Measurements from ENCODE around the gene IL15RA. TPM values are rescaled to one million over a fixed set of nuclear protein-coding genes. Genes with fewer than 3 reads are reported as not detected.

IL15RA gene
- total and polyA plus RNA-seq, 7 donors = 7.9 to 13.1 (median 9.6) TPM

GRCh38 chr10:6018422-6018821 lies 41.1 kb upstream of the IL15RA start:
- DNase-seq (no peak), ATAC-seq (no peak)
- no peaks in the 10 kb centered on the region for H3K36me3 ChIP-seq (ENCODE audit: insufficient read depth in 1 of 2, low read depth in 1 of 2)
- H3K4me1 ChIP-seq = no peaks in the 10 kb centered on the region
- no peaks in the 10 kb centered on the region for H3K27me3 ChIP-seq (ENCODE audit: insufficient read depth in 3 of 3, low read length in 2 of 3)
- WGBS, 3 donors = 59 to 76% (median 76%) methylated on average over 5 of the region's 5 CpGs
- H3K27ac ChIP-seq = no peak overlapping the region
- no peak overlapping the region for H3K4me3 ChIP-seq
- no peaks in the 10 kb centered on the region for H3K9me3 ChIP-seq
- no peak for TF ChIP-seq CTCF (IDR thresholded peaks at IDR 0.05)
- intact Hi-C loops (cut with DNase I) = loop anchor here (5.0 kb wide), 2 partner anchors 64 to 384 kb away; no protein-coding TSS in a partner anchor

DNA sequence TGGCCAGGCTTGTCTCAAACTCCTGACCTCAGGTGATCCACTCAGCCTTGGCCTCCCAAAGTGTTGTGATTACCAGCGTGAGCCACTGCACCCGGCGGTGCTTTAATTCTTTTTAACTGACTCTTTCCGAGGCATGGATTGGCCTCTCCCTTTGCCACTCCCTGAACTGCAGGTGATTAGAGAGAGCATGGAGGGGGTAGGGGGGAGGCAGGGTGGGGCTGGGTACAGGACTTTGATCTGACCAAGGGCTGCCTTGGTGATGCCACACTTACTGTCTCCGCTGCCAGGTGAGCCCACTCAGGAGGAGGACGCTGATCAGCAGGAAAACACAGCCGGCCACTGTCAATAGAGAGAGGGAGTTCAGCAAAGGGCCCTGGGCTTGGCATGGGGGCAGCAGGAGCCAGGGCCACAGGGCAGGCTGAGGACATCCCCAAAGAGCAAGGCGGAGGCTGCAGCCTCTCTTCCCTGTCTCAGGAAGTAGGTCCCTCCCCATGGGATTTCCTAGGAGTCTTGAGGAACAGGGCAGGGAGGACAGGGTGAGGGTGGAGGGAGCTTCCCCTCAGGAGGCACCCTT lies 40.5 kb upstream of the IL15RA start:
- no peaks in the 10 kb centered on the region for H3K27me3 ChIP-seq (ENCODE audit: insufficient read depth in 3 of 3, low read length in 2 of 3)
- H3K27ac ChIP-seq = no peak overlapping the region
- WGBS, 3 donors = 81 to 88% (median 87%) methylated on average over 8 of the region's 8 CpGs
- H3K36me3 ChIP-seq (ENCODE audit: insufficient read depth in 1 of 2, low read depth in 1 of 2) = no peaks in the 10 kb centered on the region
- no peaks in the 10 kb centered on the region for H3K4me1 ChIP-seq
- no peak for DNase-seq
- H3K9me3 ChIP-seq = no peaks in the 10 kb centered on the region
- intact Hi-C loops (cut with DNase I) = loop anchor here (5.0 kb wide), 2 partner anchors 64 to 384 kb away; no protein-coding TSS in a partner anchor
- no peak overlapping the region for H3K4me3 ChIP-seq
- ATAC-seq = peak in 1 of 4 donors; percentile 6
- no peak for TF ChIP-seq CTCF (IDR thresholded peaks at IDR 0.05)

DNA sequence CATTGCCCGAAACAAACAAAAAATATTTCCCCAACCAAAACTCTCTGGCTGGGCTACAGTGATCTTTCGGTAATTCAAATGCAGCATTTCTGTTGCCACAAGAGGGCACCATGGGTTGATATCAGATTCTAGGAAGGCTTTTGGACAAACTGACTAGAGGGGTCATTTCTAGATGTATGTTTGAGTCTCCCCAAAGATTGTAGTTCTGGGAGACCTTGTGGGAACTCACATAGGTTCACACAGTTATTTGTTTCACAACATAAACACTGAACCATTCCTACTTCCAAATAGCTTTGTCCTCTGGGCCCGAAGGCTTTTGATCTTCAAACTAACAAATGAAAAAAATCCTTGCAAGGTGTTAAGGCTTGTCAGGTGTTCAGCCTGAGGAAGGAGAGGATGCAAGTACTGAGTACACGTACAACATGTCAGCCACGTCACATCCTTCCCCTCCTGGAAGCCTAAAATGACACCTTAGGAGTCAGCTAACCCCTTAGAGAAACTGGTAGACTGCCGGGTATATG lies 37.0 kb upstream of the IL15RA start:
- DNase-seq (peak in 1 of 2 donors; percentile 35), ATAC-seq (peak in 3 of 4 donors; percentile 59 to 79 (median 63))
- no peak overlapping the region for H3K4me3 ChIP-seq
- peak; percentile 77 for TF ChIP-seq CTCF (IDR thresholded peaks at IDR 0.05)
- H3K27ac ChIP-seq = no peak overlapping the region
- H3K4me1 ChIP-seq = no peaks in the 10 kb centered on the region
- WGBS, 3 donors = 50 to 53% (median 50%) methylated on average over 6 of the region's 6 CpGs
- H3K9me3 ChIP-seq = no peaks in the 10 kb centered on the region
- intact Hi-C loops (cut with DNase I) = loop anchor here in 1 of 2 donors (2.0 kb wide), 1 partner anchor 386 kb away; no protein-coding TSS in a partner anchor
- no peaks in the 10 kb centered on the region for H3K36me3 ChIP-seq (ENCODE audit: insufficient read depth in 1 of 2, low read depth in 1 of 2)
- peaks cover 0 to 5% (median 0%) of the 10 kb centered on the region in 3 donors for H3K27me3 ChIP-seq (ENCODE audit: insufficient read depth in 3 of 3, low read length in 2 of 3)

DNA sequence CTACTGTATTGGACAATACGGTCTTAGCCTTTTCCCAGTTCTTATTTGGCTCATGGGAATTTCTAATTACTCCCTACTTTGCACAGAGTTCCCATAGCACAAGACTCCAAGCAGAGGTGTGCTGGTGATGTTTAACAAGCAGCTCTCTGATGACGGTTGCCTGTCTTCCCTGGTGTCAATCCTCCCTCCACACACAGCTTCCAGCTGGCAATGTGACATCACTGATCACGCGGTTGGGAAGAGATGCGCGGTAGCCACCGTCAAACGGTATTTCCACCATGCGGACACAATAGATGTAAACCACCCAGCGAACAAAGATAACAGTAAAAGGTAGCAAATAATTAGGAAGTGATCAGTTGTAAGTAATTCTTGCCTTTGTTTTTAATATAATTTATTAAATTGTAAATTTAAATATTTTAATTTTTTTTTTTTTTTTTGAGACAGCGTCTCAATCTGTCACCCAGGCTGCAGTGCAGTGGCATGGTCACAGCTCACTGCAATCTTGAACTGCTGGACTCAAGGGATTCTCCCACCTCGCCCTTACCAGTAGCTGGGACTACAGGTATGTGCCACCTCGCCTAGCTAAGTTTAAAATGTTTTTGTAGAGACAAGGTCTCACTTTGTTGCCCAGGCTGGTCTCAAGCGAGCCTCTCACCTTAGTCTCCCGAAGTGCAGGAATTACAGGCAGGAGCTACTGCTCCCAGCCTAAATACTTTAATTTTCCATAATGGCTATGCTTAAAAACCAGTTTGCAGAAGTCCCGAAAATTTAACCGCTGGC lies 36.3 kb upstream of the IL15RA start:
- ATAC-seq = peak in 2 of 4 donors; percentile 8 to 42
- no peak for DNase-seq
- Histone ChIP-seq H3K4me1 (no peaks in the 10 kb centered on the region), H3K9me3 (no peaks in the 10 kb centered on the region), H3K27me3 (ENCODE audit: insufficient read depth in 3 of 3, low read length in 2 of 3) (peaks cover 0 to 6% (median 0%) of the 10 kb centered on the region in 3 donors), H3K36me3 (ENCODE audit: insufficient read depth in 1 of 2, low read depth in 1 of 2) (no peaks in the 10 kb centered on the region), H3K27ac (no peak overlapping the region), H3K4me3 (no peak overlapping the region)
- 71 to 79% (median 77%) methylated on average over 17 of the region's 17 CpGs for WGBS, 3 donors
- intact Hi-C loops (cut with DNase I) = loop anchor here in 1 of 2 donors (2.0 kb wide), 1 partner anchor 387 kb away; no protein-coding TSS in a partner anchor
- TF ChIP-seq CTCF (IDR thresholded peaks at IDR 0.05) = no peak
